C1 segment of cervical spinal cord (tissue), 14 donors: ENCODE data around the gene CDKN2B-AS1.

ENCODE experiments used
- DNase-seq, 14 donors: peaks; one replicate each; lab custom pipeline; 2025; lab: John Stamatoyannopoulos, UW

CDKN2B-AS1 gene

GRCh38 chr9:22148876-22149637 lies 154.5 kb downstream of the CDKN2B-AS1 start:
- DNase-seq, result no peak

GRCh38 chr9:22154064-22154463 lies 159.5 kb downstream of the CDKN2B-AS1 start:
- DNase-seq, result no peak

- no peak for DNase-seq
Measured at GRCh38 chr9:22156586-22156985, 162.0 kb downstream of the CDKN2B-AS1 start.

- no peak for DNase-seq
Measured at GRCh38 chr9:22157276-22157675, 162.7 kb downstream of the CDKN2B-AS1 start.

GRCh38 chr9:22157828-22158227 lies 163.2 kb downstream of the CDKN2B-AS1 start:
- no peak for DNase-seq

- no peak for DNase-seq
Measured at GRCh38 chr9:22158271-22158670, 163.7 kb downstream of the CDKN2B-AS1 start.

GRCh38 chr9:22158927-22159346 lies 164.3 kb downstream of the CDKN2B-AS1 start:
- peak in 8 of 14 donors; percentile 2 to 26 (median 7) for DNase-seq

GRCh38 chr9:22159586-22159985 lies 165.0 kb downstream of the CDKN2B-AS1 start:
- DNase-seq, result no peak

- no peak for DNase-seq
Measured at GRCh38 chr9:22160221-22160620, 165.6 kb downstream of the CDKN2B-AS1 start.

GRCh38 chr9:22165144-22165543 lies 170.6 kb downstream of the CDKN2B-AS1 start:
- DNase-seq, result no peak

- DNase-seq, result no peak
Measured at GRCh38 chr9:22169243-22169642, 174.7 kb downstream of the CDKN2B-AS1 start.

- no peak for DNase-seq
Measured at GRCh38 chr9:22169727-22170503, 175.3 kb downstream of the CDKN2B-AS1 start.
